Activated CD4-positive, alpha-beta T cell treated with anti-CD3 and anti-CD28 coated beads, Interleukin-2, Interleukin-4, amounts not matched to agents 100 ng/mL and 50 ng/mL, durations not matched to agents 16 hours and 8 hours (primary cell): ENCODE data around the gene CNOT3.

Experiments used
- DNase-seq: peaks from one replicate; pipeline ENCODE4 v3.0.0-alpha.2; 2020; ENCODE audit warnings: low spot score

Gene CNOT3

GRCh38 chr19:54121259-54121658 lies 16.3 kb upstream of the CNOT3 start:
- DNase-seq, result no peak

GRCh38 chr19:54123682-54124081 lies 13.9 kb upstream of the CNOT3 start:
- no peak for DNase-seq

- no peak for DNase-seq
Observed at GRCh38 chr19:54124393-54124792, 13.2 kb upstream of the CNOT3 start.

GRCh38 chr19:54125713-54126112 lies 11.8 kb upstream of the CNOT3 start:
- no peak for DNase-seq

GRCh38 chr19:54127688-54128440 lies 9.7 kb upstream of the CNOT3 start:
- no peak for DNase-seq

- no peak for DNase-seq
Observed at GRCh38 chr19:54128441-54128725, 9.2 kb upstream of the CNOT3 start.

GRCh38 chr19:54128796-54129616 lies 8.6 kb upstream of the CNOT3 start:
- DNase-seq, result no peak

GRCh38 chr19:54129617-54129996 lies 8.0 kb upstream of the CNOT3 start:
- DNase-seq, result no peak

GRCh38 chr19:54133312-54133956 lies 4.1 kb upstream of the CNOT3 start:
- no peak for DNase-seq

GRCh38 chr19:54133957-54134590 lies 3.5 kb upstream of the CNOT3 start:
- no peak for DNase-seq

- DNase-seq, result no peak
Observed at GRCh38 chr19:54136086-54136863, 1.3 kb upstream of the CNOT3 start.

- peak; percentile 100 for DNase-seq
Observed at GRCh38 chr19:54136864-54137698, 481 bp upstream of the CNOT3 start.

GRCh38 chr19:54138489-54139256 lies 1.1 kb downstream of the CNOT3 start:
- no peak for DNase-seq

GRCh38 chr19:54141356-54141755 lies 3.8 kb downstream of the CNOT3 start:
- no peak for DNase-seq

GRCh38 chr19:54142166-54142780 lies 4.7 kb downstream of the CNOT3 start:
- no peak for DNase-seq

- no peak for DNase-seq
Observed at GRCh38 chr19:54145541-54146158, 8.1 kb downstream of the CNOT3 start.

GRCh38 chr19:54147676-54148075 lies 10.1 kb downstream of the CNOT3 start:
- DNase-seq, result no peak

GRCh38 chr19:54148158-54148557 lies 10.6 kb downstream of the CNOT3 start:
- no peak for DNase-seq
